Peyer's patch (tissue), 4 donors: Measurements from ENCODE around the gene RABAC1.

ENCODE experiments used
- CTCF ChIP-seq, 6 experiments: fragments of 450-650 bp in 4 of 6; fragments of 200-600 bp in 2 of 6; sonication (generic) in 1 of 6; IDR thresholded peaks; one replicate each; pipeline ENCODE4 v1.5.1; 2017 to 2019; ENCODE audit warnings: antibody characterized with exemption in 6 of 6, mild to moderate bottlenecking in 3 of 6, moderate library complexity in 1 of 6
- POLR2A ChIP-seq, 2 donors: fragments of 450-650 bp; IDR thresholded peaks; one replicate each; pipeline ENCODE4 v1.5.1; 2017; ENCODE audit warnings: antibody characterized with exemption in 2 of 2, mild to moderate bottlenecking in 2 of 2, moderate library complexity in 2 of 2

GRCh38 chr19:41926763-41927496 is 32.2 kb downstream of the RABAC1 start:
- TF ChIP-seq CTCF (IDR thresholded peaks at IDR 0.05) (no peak), POLR2A (IDR thresholded peaks at IDR 0.05) (no peak)
